Urothelium cell line (cell line): ENCODE results near the gene CTSL.
"Not testable (repeated sequence)": the region's sequence is repeated elsewhere in the genome, so short reads cannot be mapped to it uniquely, and the experiment has no call there.

Experiments
- DNase-seq: peaks from one replicate; pipeline ENCODE4 v3.0.0; 2011; ENCODE audit warnings: low spot score, mixed read lengths
- FAIRE-seq: peaks from 2 replicates; lab custom pipeline; 2011; peaks lifted over from hg19 to GRCh38; lab: Jason Lieb, UNC

Gene CTSL

DNA sequence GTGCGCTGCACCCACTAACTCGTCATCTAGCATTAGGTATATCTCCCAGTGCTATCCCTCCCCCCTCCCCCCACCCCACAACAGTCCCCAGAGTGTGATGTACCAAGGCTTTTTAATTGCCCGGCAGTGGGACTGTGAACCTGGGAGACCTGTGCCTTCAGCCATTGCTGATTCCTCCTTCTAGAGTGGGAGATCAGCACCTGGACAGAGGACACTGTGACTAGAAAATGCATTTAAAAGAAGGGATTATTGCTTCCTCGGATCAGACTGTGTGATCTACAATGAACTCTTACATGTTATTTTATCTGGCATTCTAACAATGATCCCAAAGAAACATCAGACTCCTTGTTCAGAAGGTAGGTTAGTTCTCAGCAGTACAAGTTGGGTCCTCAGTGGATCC lies 25.9 kb downstream of the CTSL start:
- FAIRE-seq: no peak
- DNase-seq: no peak

DNA sequence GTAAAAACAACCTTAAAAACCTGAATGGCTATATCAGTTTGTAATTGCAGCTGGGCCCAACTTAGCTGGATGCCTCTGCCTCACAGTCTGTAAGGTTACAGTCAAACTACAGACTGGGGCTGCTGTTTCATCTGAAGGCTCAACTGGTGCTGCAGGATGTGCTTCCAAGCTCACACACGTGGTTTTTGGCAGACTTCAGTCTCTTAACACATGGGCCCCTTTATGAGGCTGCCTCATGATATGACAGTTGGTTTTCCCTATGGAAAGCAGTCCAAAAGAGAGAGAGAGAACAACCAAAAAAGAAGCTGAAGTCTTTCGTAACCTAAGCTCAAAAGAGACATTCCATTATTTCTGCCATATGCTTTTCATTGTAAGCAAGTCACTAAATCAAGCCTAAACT lies 27.4 kb downstream of the CTSL start:
- no peak for DNase-seq
- FAIRE-seq: no peak

DNA sequence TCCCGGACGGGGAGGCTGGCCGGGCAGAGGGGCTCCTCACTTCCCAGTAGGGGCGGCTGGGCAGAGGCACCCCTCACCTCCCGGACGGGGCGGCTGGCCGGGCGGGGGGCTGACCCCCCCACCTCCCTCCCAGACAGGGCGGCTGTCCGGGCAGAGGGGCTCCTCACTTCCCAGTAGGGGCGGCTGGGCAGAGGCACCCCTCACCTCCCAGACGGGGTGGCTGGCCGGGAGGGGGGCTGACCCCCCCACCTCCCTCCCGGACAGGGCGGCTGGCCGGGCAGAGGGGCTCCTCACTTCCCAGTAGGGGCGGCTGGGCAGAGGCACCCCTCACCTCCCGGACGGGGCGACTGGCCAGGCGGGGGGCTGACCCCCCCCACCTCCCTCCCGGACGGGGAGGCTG lies 32.4 kb downstream of the CTSL start:
- not testable (repeated sequence) for DNase-seq, FAIRE-seq

GRCh38 chr9:87759980-87760379 lies 34.1 kb downstream of the CTSL start:
- DNase-seq, FAIRE-seq: not testable (repeated sequence)

DNA sequence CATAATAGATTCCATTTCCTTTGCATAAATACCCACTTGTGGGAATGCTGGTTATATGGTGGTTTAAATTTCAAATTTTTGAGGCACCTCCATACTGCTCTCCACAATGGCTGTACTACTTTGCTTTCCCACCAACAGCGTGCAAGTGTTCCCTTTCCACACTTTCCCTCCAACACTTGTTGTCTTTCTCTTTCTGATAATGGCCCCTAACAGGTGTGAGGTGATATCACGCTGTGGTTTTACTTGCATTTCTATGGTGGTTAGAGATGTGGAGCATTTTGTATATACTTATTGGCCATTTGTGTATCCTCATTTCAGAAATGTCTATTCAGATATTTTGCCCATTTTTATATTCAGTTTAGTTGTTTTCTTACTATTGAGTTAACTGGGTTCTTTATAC lies 34.6 kb downstream of the CTSL start:
- DNase-seq: no peak
- no peak for FAIRE-seq

DNA sequence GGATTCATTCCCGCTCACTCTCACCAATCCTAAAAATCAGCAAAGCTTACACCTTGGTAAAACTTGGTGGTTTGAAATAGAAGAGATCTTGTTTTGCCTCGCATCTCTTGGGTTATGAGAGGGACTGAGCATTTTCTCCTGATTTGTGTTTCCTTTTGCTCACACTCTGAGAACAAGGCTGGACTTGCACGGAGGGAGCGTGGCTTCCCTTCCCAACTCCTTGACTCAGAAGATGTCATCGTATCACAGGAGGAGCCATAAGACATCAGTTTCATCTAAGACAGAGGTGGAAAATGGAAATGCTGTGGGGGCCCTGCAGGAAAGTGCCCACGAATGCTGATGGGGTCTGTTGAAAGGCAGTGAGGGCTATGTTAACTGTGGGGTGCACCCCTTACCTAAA lies 37.4 kb downstream of the CTSL start:
- DNase-seq: no peak
- no peak for FAIRE-seq

GRCh38 chr9:87765521-87765920 lies 39.6 kb downstream of the CTSL start:
- no peak for FAIRE-seq

GRCh38 chr9:87766697-87767096 lies 40.8 kb downstream of the CTSL start:
- FAIRE-seq (no peak), DNase-seq (no peak)

More at GRCh38 chr9:87765521-87765920, 39.6 kb downstream of the CTSL start:
- no peak for DNase-seq

GRCh38 chr9:87770616-87771315 lies 44.8 kb downstream of the CTSL start:
- DNase-seq (no peak), FAIRE-seq (no peak)

DNA sequence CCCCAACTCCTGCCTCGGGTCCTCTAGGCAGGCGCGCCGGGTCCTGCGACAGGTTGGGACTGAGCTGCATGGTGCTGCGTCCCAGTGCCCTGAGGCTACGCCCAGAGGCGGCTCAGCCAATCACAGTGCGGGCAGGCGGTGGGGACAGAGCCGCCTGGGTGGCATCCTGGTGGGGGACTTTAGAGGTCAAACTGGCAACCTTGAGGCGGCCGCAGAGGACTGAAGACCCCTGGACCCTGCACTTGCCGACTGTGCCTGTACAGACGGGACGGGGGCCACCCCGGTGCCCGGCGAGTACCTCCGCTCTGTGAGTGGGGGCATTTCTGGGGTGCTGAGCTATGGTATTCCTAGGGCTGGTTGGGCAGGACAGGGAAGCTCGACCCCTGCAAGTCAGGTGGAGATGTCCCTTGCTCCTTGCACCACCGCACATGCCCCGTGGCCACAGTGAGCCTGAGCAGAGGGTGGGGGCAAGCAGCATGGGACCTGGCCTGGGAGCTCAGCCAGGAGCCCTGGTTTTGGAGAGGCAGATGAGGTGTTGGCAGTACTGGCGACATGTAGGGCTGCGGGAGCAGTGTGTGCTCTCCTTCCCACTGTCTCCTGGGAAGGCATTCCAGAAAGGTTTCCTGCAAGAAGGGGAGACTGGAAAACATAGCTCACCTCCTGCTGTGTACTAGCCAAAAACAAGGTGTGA lies 45.5 kb downstream of the CTSL start:
- FAIRE-seq (no peak), DNase-seq (no peak)

- FAIRE-seq: no peak
Measured at GRCh38 chr9:87776481-87777379, 50.8 kb downstream of the CTSL start.

GRCh38 chr9:87778996-87779395 lies 53.1 kb downstream of the CTSL start:
- FAIRE-seq (no peak), DNase-seq (no peak)

More at GRCh38 chr9:87776481-87777379, 50.8 kb downstream of the CTSL start:
- no peak for DNase-seq
